Activated CD4-positive, alpha-beta T cell treated with anti-CD3 and anti-CD28 coated beads for 36 hours (primary cell): ENCODE measurements around the gene RRAD. TPM values are rescaled to one million over a fixed set of nuclear protein-coding genes. Genes with fewer than 3 reads are reported as not detected.
"Not testable (repeated sequence)": the region's sequence is repeated elsewhere in the genome, so short reads cannot be mapped to it uniquely, and the experiment has no call there.

ENCODE experiments used
- ATAC-seq: fragments of 200-7000 bp; cut with Tn5 transposase; one replicate; pipeline ENCODE4 v1.10.0; 2021; ENCODE audit warnings: mild to moderate bottlenecking, moderate library complexity
- CTCF ChIA-PET: fragments of 350-600 bp; sonication (Branson Sonifier 250); formaldehyde crosslinking; loops from one replicate; lab custom pipeline; 2021; ENCODE audit warnings: antibody characterized with exemption; lab: Charles Lee
- POLR2A ChIA-PET: fragments of 350-600 bp; sonication (Branson Sonifier 250); formaldehyde crosslinking; loops from one replicate; lab custom pipeline; 2021; ENCODE audit warnings: antibody characterized with exemption, inconsistent platforms; lab: Charles Lee
- DNase-seq: peaks from one replicate; pipeline ENCODE4 v3.0.0-alpha.2; 2020
- H3K27ac Mint-ChIP-seq: one replicate; pipeline ENCODE4 v1.8.0; 2021; ENCODE audit warnings: mixed read lengths
- H3K27me3 Mint-ChIP-seq: one replicate; pipeline ENCODE4 v1.8.0; 2021; ENCODE audit warnings: mixed read lengths
- H3K36me3 Mint-ChIP-seq: one replicate; pipeline ENCODE4 v1.8.0; 2021; ENCODE audit warnings: low read depth, mixed read lengths
- H3K4me1 Mint-ChIP-seq: one replicate; pipeline ENCODE4 v1.8.0; 2021; ENCODE audit warnings: mixed read lengths
- H3K4me3 Mint-ChIP-seq: one replicate; pipeline ENCODE4 v1.8.0; 2021; ENCODE audit warnings: mild to moderate bottlenecking, moderate library complexity, mixed read lengths
- H3K9me3 Mint-ChIP-seq: one replicate; pipeline ENCODE4 v1.8.0; 2021; ENCODE audit warnings: low read depth, mixed read lengths
- intact Hi-C, 2 experiments: fragments of 100-400 bp; cut with DNase I in 1 of 2; cut with micrococcal nuclease in 1 of 2; formaldehyde crosslinking; loops; one replicate each; pipeline versions ENCODE4 v1.14.2 to v1.15.1; 2022 to 2024; cut with DNase I, micrococcal nuclease
- total RNA-seq, 2 experiments: library from RNA; stranded (reverse); gene quantifications; one replicate each; pipeline ENCODE4 v1.2.3, GENCODE V29; 2021

RRAD gene
- under 1 TPM; 0.19 to 0.55 TPM for total RNA-seq

GRCh38 chr16:66925322-66925840 is at the start of gene RRAD:
TSS of gene RRAD (minus strand) at chr16:66925535. CDS start at chr16:66925179, 356 bp downstream.
- peak within 1 kb of the TSS; percentile 31 for H3K27ac Mint-ChIP-seq
- no peak for ATAC-seq

GRCh38 chr16:66974932-66975246 is 49.6 kb upstream of the RRAD start:
- H3K27me3 Mint-ChIP-seq, H3K36me3 Mint-ChIP-seq, ATAC-seq, POLR2A ChIA-PET, H3K9me3 Mint-ChIP-seq: not testable (repeated sequence)
- Mint-ChIP-seq H3K4me3 (peak overlapping the region; percentile 62), H3K27ac (peak overlapping the region; percentile 61), H3K4me1 (peaks cover 24% of the 10 kb centered on the region)
- intact Hi-C loops = loop anchor here in 1 of 2 experiments (10.0 kb wide), 1 partner anchor 440 kb away; the partner anchor contains the start of gene ZDHHC1
- CTCF ChIA-PET = interaction anchor here (0.7 to 2.1 kb wide), 10 partner anchors 14 to 210 kb away, joined by 3 to 7 read pairs (median 4); partner anchors contain the start of gene CES3
- peak; percentile 77 for DNase-seq

More at GRCh38 chr16:66925322-66925840, at the start of gene RRAD:
- no peak for DNase-seq
- peaks cover 4% of the 10 kb centered on the region for H3K36me3 Mint-ChIP-seq
- CTCF ChIA-PET = interaction anchor here (0.7 kb wide), 2 partner anchors 7 to 44 kb away, joined by 3 read pairs; no protein-coding TSS in a partner anchor
- peaks cover 7% of the 10 kb centered on the region for H3K4me1 Mint-ChIP-seq
- peaks cover 33% of the 10 kb centered on the region for H3K27me3 Mint-ChIP-seq
- peak within 1 kb of the TSS; percentile 38 for H3K4me3 Mint-ChIP-seq
- intact Hi-C loops = loop anchor here in 1 of 2 experiments (2.0 to 5.0 kb wide), 2 partner anchors 31 to 318 kb away; no protein-coding TSS in a partner anchor
- H3K9me3 Mint-ChIP-seq = no peaks in the 10 kb centered on the region
- POLR2A ChIA-PET = no interaction called here

GRCh38 chr16:66974156-66974931 is 49.0 kb upstream of the RRAD start:
- intact Hi-C loops = loop anchor here in 1 of 2 experiments (10.0 kb wide), 1 partner anchor 440 kb away; the partner anchor contains the start of gene ZDHHC1
- CTCF ChIA-PET = interaction anchor here (0.6 to 2.1 kb wide), 11 partner anchors 16 to 211 kb away, joined by 3 to 7 read pairs (median 3); no protein-coding TSS in a partner anchor
- H3K36me3 Mint-ChIP-seq, H3K9me3 Mint-ChIP-seq, POLR2A ChIA-PET, H3K27me3 Mint-ChIP-seq, DNase-seq, ATAC-seq: not testable (repeated sequence)
- H3K27ac Mint-ChIP-seq = peak overlapping the region; percentile 61
- H3K4me1 Mint-ChIP-seq = peaks cover 23% of the 10 kb centered on the region
- peak overlapping the region; percentile 62 for H3K4me3 Mint-ChIP-seq

- intact Hi-C loops = loop anchor here in 1 of 2 experiments (10.0 kb wide), 1 partner anchor 441 kb away; the partner anchor contains the start of gene ZDHHC1
- Mint-ChIP-seq H3K36me3 (no peaks in the 10 kb centered on the region), H3K9me3 (no peaks in the 10 kb centered on the region), H3K27ac (no peak overlapping the region), H3K4me3 (no peak overlapping the region), H3K27me3 (peaks cover 3% of the 10 kb centered on the region), H3K4me1 (peaks cover 21% of the 10 kb centered on the region)
- ChIA-PET POLR2A (no interaction called here), CTCF (interaction anchor here (1.3 to 1.5 kb wide), 3 partner anchors 18 to 182 kb away, joined by 3 to 5 read pairs (median 4); no protein-coding TSS in a partner anchor)
- no peak for DNase-seq
- ATAC-seq = no peak
Observed at GRCh38 chr16:66973716-66974115, 48.4 kb upstream of the RRAD start.

- H3K27ac Mint-ChIP-seq = no peak overlapping the region
- H3K27me3 Mint-ChIP-seq = peaks cover 3% of the 10 kb centered on the region
- intact Hi-C loops = loop anchor here in 1 of 2 experiments (10.0 kb wide), 1 partner anchor 442 kb away; the partner anchor contains the start of gene ZDHHC1
- CTCF ChIA-PET = no interaction called here
- H3K36me3 Mint-ChIP-seq = no peaks in the 10 kb centered on the region
- ATAC-seq = no peak
- no peaks in the 10 kb centered on the region for H3K9me3 Mint-ChIP-seq
- H3K4me3 Mint-ChIP-seq = no peak overlapping the region
- peaks cover 14% of the 10 kb centered on the region for H3K4me1 Mint-ChIP-seq
- POLR2A ChIA-PET = no interaction called here
- DNase-seq = no peak
Observed at GRCh38 chr16:66972983-66973382, 47.6 kb upstream of the RRAD start.

GRCh38 chr16:66970775-66971720 is 45.7 kb upstream of the RRAD start:
- no peak overlapping the region for H3K4me3 Mint-ChIP-seq
- H3K4me1 Mint-ChIP-seq = peaks cover 13% of the 10 kb centered on the region
- ChIA-PET CTCF (interaction anchor here (0.8 to 1.6 kb wide), 4 partner anchors 9 to 169 kb away, joined by 3 to 7 read pairs (median 4); no protein-coding TSS in a partner anchor), POLR2A (no interaction called here)
- DNase-seq (no peak), ATAC-seq (peak; percentile 73)
- H3K36me3 Mint-ChIP-seq = no peaks in the 10 kb centered on the region
- H3K9me3 Mint-ChIP-seq = no peaks in the 10 kb centered on the region
- no peak overlapping the region for H3K27ac Mint-ChIP-seq
- intact Hi-C loops = loop anchor here in 1 of 2 experiments (10.0 kb wide), 1 partner anchor 444 kb away; the partner anchor contains the start of gene ZDHHC1
- no peaks in the 10 kb centered on the region for H3K27me3 Mint-ChIP-seq

GRCh38 chr16:66968847-66969246 is 43.5 kb upstream of the RRAD start:
- ChIA-PET POLR2A (no interaction called here), CTCF (interaction anchor here (0.6 to 1.1 kb wide), 3 partner anchors 15 to 249 kb away, joined by 3 to 4 read pairs (median 3); no protein-coding TSS in a partner anchor)
- H3K4me3 Mint-ChIP-seq = no peak overlapping the region
- H3K27me3 Mint-ChIP-seq = no peaks in the 10 kb centered on the region
- H3K36me3 Mint-ChIP-seq = no peaks in the 10 kb centered on the region
- intact Hi-C loops = no loop called here
- no peaks in the 10 kb centered on the region for H3K9me3 Mint-ChIP-seq
- H3K4me1 Mint-ChIP-seq = no peaks in the 10 kb centered on the region
- DNase-seq (no peak), ATAC-seq (no peak)
- H3K27ac Mint-ChIP-seq = no peak overlapping the region

GRCh38 chr16:66964049-66964448 is 38.7 kb upstream of the RRAD start:
- POLR2A ChIA-PET = no interaction called here

GRCh38 chr16:66961914-66962313 is 36.6 kb upstream of the RRAD start:
- CTCF ChIA-PET = interaction anchor here (0.5 to 2.1 kb wide), 10 partner anchors 9 to 519 kb away, joined by 3 to 8 read pairs (median 3); partner anchors contain the start of genes ATP6V0D1 and B3GNT9
- DNase-seq (peak; percentile 47), ATAC-seq (peak; percentile 51)
- peak overlapping the region; percentile 58 for H3K27ac Mint-ChIP-seq
- H3K36me3 Mint-ChIP-seq = no peaks in the 10 kb centered on the region
- no peaks in the 10 kb centered on the region for H3K9me3 Mint-ChIP-seq
- intact Hi-C loops = no loop called here
- peaks cover 13% of the 10 kb centered on the region for H3K4me1 Mint-ChIP-seq
- H3K27me3 Mint-ChIP-seq = no peaks in the 10 kb centered on the region
- no peak overlapping the region for H3K4me3 Mint-ChIP-seq
- POLR2A ChIA-PET = no interaction called here

More at GRCh38 chr16:66964049-66964448, 38.7 kb upstream of the RRAD start:
- intact Hi-C loops = no loop called here
- DNase-seq = no peak
- Mint-ChIP-seq H3K27ac (no peak overlapping the region), H3K36me3 (no peaks in the 10 kb centered on the region), H3K27me3 (no peaks in the 10 kb centered on the region), H3K4me3 (no peak overlapping the region), H3K9me3 (no peaks in the 10 kb centered on the region), H3K4me1 (peaks cover 9% of the 10 kb centered on the region)
- ATAC-seq = no peak
- CTCF ChIA-PET = interaction anchor here (0.6 to 1.9 kb wide), 6 partner anchors 10 to 318 kb away, joined by 3 to 8 read pairs (median 4); no protein-coding TSS in a partner anchor

- ATAC-seq = peak; percentile 96
- DNase-seq = peak; percentile 86
- Mint-ChIP-seq H3K9me3 (no peaks in the 10 kb centered on the region), H3K36me3 (no peaks in the 10 kb centered on the region), H3K4me1 (peaks cover 13% of the 10 kb centered on the region), H3K27ac (peak within 1 kb of the TSS; percentile 58), H3K4me3 (no peak within 1 kb of the TSS), H3K27me3 (no peaks in the 10 kb centered on the region)
- ChIA-PET POLR2A (no interaction called here), CTCF (interaction anchor here (0.5 to 2.1 kb wide), 13 partner anchors 10 to 485 kb away, joined by 3 to 8 read pairs (median 4); no protein-coding TSS in a partner anchor)
- intact Hi-C loops = no loop called here
Observed at GRCh38 chr16:66961065-66961744, 35.9 kb upstream of the RRAD start, which contains the start of gene CES3. TSS of gene CES3 (plus strand) at chr16:66961266. CDS start at chr16:66961308, 42 bp downstream.
